ENCODE measurements around the gene NARS2.

NARS2 gene

DNA sequence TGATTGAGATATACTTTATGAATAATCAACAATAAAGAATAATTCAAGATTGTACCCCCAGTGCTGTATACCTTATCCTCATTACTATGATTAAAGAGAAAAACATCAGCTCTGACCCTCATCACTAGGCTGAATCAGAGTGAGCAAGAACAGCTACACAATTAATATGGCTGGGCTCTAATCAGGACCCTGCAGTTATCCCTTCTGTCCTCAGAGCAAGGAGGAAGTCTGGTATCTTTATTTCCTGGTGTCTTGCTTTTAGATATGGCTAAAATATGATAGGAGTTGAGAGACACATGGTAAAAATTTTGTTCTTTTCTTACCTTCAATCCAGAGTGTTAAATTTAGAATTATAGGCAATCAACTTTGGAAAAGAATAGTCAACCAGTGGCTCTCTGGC, 128.5 kb downstream of the NARS2 start:
- in situ Hi-C loops (cut with MboI; ENCODE audit: low sequenced_read_pairs): no loop called here

DNA sequence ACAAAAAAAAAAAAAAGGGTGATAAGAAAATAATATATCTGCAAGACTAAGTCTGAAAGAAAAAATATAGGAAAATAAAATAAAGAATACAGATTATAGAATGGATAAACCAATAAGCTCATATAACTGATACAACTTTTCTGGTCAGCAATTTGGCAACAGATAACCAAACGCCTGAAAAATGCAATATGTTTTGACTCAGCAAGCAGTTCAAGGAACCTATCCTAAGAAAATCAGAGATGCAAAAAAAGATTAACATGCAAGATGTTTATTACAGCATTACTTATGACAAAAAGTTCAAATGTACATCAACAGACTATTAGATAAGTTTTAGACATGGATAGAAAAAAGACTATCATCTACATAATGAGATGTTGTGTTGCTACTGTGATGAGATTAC, 129.9 kb downstream of the NARS2 start:
- in situ Hi-C loops (cut with MboI; ENCODE audit: low sequenced_read_pairs): no loop called here

DNA sequence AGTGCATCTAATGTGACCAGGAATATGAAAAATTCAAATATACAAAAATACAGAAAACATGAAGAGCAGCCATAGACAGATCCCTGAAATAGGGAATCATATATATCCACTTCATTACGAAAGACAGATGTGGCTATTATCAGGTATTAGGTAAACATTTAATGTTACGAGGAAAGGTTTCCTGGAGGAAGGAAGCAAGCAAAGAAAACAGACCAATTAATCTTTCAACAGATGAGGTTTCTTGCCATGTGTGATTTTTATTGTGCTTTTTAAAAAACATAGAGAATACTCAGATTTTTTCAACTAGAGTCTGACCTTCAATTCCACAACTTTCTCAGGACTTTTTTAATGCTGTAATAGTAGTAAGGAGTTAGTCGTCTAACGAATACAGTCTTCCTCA, 132.7 kb downstream of the NARS2 start:
- in situ Hi-C loops (cut with MboI; ENCODE audit: low sequenced_read_pairs): no loop called here

DNA sequence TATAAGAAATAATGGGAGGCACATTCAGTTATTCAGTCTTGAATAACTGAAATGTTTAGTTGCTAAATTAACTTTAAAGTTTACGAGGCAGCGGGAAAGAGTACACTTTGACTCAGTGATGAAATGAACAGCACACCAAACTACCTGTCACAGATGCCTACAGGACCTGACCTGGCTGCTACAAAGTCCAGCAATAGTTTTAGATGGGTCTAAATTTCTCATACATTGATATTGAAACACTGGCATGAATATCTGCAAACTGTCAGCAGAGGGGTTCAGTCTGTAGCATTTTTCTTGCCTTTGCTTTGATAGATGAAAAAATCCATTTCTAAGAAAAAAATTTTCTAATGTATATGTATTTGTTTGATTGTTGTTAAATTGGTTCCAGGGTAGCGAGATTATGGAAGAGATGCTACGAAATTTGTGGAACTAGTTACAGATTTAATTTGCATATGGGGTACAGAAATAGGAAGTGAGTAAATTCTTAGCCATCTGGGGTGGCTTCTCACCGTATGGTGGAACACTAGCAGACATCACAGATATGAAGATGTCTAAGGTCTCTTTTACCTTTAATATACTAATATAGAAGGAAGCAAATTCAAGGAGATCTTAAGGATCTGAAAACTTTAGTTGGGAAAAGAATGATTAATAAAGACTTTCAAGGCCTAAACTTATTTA, 136.2 kb downstream of the NARS2 start:
- in situ Hi-C loops (cut with MboI; ENCODE audit: low sequenced_read_pairs): no loop called here

DNA sequence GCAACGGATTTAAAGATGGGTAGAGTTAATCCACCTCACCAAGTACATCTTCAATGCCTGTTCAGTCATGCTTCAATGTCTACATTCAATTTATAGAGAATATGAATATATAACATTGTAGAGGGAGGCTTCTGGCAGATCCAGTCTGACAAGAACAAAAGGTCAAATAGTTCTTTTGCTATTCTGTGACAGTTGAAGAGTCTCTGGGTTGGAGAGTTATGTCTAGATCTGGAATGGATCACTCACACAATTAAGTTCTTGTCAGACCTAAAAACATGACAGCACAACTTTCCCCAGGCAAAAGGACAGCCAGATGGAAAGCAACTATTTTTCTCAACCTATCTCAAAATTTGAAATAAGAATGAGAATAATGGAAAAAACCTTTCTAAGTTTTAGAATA, 141.7 kb downstream of the NARS2 start:
- in situ Hi-C loops (cut with MboI; ENCODE audit: low sequenced_read_pairs): no loop called here

DNA sequence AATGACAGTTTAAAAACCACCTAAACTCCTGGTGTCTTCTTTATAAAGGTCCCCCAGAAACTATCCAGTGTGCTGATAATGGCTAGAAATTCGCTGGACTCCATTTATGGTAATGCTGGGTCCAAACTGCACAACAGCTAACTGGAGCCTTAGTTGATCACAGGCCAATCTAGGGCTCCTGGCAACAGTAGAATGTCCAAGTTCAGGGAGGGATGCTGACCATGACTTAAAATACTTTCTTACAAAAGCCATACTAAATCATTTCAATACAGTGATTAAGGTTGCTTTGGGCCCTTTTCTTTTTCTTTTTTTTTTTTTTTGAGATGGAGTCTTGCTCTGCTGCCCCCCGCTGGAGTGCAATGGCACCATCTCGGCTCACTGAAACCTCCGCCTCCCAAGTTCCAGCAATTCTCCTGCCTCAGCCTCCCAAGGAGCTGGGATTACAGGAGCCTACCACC, 142.6 kb downstream of the NARS2 start:
- in situ Hi-C loops (cut with MboI; ENCODE audit: low sequenced_read_pairs): no loop called here

DNA sequence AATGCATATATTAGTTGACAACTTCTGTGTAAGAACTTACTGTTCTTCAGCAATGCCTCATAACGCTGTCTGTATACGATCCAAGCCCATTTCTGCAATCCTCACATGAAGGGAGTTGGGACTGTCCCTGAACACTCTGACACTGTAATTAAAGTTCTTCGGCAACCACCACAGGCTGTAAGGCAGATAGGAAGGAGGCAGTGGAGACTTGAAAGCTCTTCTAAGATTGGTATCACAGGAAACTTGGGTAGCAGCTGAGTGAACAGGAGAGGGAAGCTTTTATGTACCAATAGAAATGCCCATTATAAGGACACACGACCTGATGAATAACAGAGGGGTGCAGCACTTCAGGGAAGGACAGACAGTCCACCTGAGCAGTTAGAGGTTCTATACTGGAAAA, 145.0 kb downstream of the NARS2 start:
- in situ Hi-C loops (cut with MboI; ENCODE audit: low sequenced_read_pairs): no loop called here

DNA sequence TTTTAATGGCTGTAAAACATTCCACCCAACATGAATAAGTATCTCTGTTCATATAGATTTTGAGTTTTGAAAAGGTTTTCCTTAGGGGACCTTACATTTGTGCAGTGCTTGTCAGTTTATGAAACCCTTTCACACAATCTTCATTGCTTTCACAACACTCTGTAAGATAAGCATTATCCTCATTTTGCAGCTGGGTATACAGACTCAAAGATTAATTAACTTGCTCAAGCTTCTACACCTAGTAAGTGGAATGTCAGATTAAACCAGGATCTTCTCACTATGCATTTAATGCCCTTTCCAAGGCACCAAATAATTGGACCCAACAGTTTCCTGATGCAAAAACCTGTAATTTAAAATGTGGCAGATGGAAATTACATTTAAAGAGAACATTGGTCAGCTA, 145.5 kb downstream of the NARS2 start:
- in situ Hi-C loops (cut with MboI; ENCODE audit: low sequenced_read_pairs): no loop called here

DNA sequence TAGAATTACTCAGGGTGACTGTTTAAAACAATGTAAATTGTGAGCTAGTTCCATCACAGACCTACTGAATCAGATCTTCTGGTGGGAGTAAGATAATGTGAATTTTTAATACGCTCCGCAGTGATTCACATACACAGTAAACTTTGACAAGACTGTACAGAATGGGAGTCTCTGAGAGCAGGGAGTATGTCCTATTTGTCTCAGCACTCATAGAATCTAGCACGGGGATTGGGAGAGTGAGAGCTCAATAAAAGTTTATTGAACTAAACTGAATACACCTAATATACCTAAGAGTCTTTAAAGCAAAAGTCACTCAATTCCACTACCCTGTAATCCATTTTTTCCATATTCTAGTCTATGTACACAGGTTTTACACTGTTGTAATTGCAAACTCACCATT, 145.9 kb downstream of the NARS2 start:
- in situ Hi-C loops (cut with MboI; ENCODE audit: low sequenced_read_pairs): no loop called here

DNA sequence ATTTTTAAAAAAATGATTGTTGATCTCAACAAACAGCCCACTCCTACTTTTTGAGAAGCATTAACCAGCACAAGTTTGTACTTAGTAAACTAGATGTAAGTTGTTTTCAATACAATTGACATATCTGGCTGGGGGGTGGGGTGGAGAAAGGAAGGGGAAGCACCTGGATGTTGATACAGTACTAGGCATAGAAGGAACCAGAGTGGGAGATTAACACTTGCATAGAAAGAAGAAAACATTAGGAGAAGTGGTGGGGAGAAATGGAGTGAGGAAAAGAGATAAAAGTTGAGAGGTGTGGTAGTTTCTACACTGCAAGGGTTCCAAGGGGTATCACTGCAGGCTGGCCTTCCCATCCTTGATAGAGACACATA, 146.4 kb downstream of the NARS2 start:
- in situ Hi-C loops (cut with MboI; ENCODE audit: low sequenced_read_pairs): no loop called here

DNA sequence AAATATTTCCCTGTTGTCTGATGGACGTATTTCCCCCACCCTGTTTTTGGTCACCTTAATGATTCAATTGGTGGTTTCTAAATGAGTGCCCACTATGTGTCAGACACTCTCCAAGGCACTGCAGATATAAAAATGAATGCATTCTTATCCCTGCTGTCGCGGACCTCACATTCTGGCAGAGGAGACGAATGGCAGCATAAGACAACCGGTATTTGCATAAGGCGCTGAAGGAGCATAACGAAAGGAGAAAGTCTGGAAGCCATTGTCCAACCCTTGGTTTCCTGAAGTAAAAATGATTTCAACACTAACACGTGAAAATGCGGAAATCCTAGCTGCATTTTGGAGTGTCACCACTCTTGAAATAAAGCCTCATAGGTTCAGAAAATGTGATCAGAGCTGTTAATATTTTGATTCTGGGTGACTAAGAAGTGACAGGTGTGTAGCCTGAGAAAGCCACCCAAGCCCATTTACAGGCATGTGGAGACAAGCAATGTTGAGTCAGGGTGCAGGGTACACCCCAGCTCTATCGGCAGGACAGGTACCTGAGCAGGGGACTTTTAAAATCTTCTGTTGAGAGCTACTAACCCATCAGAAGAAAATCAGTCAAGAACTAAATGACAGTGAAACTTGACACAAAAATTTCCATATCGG, 146.9 kb downstream of the NARS2 start:
- in situ Hi-C loops (cut with MboI; ENCODE audit: low sequenced_read_pairs): no loop called here

DNA sequence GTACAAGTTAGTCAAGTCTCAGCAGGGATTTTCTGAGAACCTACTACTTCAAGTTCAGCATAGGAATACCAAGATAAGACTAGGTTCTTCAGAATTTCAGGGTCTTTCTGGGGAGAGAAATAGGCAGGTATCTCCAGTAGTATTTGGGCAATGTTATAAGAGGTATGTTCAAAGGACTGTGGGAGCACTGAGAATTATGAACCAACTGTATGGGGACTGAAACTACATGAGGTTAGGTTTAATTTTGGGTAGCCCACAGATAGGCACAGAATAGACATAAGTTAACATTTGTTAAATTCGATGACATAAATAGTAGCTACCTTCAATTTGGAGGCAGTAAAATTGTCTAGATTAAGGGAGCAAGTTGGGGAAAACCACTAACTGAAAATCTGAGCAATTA, 147.8 kb downstream of the NARS2 start:
- in situ Hi-C loops (cut with MboI; ENCODE audit: low sequenced_read_pairs): no loop called here

DNA sequence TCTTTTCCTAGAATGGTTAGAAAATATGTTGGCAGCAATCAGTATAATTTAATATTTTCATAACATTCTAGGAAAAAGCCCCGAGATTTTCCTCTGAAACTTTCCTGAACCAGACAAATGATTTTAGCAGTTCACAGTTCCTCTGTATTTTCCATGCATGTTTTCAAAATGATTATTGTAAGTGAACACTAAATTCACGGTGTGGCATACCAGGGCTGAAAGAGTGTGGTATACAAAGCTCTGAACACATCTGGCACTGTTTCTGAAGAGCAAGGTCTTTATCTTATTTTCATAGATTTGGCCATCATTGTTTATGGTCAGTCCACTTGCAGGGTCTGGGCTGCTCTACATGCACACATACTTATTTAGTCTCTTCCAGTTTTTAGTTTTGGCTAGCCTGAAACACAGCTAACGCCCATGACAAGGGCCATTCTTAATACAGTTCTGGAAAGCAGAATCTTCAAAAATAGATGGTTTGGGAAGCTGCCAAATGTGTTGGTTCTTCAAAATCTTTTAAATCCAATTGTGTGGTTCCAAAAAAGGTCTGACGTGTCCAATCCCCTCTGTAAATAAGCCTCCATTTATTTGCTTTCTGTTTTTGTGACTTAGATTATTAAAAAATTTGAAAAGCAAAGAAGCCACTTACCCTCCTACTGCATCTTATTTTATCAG, 149.1 kb downstream of the NARS2 start:
- in situ Hi-C loops (cut with MboI; ENCODE audit: low sequenced_read_pairs): no loop called here

DNA sequence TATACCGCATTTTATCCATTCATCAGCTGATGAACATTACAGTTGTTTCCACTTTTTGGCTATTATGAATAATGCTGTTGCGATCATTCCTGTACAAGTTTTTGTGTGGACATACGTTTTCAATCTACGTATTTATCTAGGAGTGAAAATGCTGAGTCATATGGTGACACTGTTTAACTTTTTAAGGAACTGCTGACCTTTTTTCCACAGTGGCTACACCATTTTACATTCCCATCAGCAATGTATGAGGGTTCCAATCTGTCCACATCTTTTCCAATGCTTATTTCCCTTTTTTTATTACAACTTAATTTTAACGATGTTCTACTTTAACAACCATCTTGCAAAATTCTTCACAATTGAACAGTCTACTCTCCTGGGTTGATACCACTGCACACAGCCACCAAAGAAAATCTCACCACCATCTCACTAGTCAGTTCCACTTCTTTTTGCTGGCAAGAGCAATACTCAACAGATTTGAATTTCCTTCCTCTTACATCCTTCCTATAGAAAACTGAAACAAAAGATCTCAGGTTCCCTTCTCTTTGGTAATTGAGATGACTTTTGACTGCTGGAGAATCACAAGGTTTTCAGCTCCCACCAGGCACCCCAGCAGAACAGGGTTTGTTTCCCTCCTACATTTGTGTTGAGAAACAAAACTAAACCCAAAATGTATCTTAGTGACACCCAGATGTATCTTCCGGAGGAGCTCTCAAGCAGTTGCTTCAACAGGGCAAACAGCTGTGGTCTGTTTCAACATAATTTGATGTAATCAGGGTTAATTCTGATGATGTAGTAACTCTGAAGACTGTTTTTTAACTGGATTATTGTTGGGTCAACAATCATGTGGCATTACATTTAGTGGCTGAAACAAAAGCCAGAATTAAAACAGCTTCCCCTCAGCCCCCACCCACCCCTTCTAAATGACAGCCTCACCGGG, 150.1 kb downstream of the NARS2 start:
- in situ Hi-C loops (cut with MboI; ENCODE audit: low sequenced_read_pairs): no loop called here

DNA sequence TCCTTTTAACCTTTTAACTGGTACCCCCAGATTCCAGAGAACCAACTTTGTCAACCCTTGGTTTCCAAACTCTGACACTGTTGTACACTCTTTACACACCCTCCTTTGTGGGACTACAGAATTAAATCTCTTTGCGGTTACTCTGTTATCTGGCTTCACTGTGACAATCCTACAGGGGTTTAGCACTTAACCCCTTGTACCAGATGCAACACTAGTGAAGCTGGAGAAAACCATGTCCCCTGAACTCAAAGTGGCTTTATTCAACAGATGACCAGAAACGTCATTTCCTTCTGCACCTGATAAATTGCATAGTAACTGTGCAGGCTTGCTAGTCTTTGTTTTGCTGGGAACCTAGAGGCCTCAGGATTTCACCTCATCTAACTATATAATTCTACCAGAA, 151.4 kb downstream of the NARS2 start:
- in situ Hi-C loops (cut with MboI; ENCODE audit: low sequenced_read_pairs): no loop called here

DNA sequence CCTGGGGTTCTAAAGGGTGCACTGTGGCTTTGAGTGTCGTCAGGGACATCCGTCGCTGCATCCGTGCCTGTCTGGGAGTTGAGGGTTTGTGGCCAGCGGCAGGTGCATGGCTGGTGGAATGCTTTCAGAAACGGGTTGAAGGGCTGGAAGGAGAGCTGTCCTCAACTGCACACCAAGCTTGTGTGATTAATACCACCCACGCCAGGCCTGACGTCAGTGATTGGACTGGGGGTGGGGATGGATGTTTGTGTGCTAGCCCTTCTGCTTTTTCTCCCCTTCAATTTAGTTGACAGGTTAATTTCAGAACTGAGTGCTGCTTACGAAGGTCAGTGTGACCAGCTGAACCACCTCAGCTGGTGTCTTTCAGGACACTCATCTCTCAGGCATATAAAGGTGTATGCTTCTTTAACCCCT, 153.9 kb downstream of the NARS2 start:
- in situ Hi-C loops (cut with MboI; ENCODE audit: low sequenced_read_pairs): no loop called here

DNA sequence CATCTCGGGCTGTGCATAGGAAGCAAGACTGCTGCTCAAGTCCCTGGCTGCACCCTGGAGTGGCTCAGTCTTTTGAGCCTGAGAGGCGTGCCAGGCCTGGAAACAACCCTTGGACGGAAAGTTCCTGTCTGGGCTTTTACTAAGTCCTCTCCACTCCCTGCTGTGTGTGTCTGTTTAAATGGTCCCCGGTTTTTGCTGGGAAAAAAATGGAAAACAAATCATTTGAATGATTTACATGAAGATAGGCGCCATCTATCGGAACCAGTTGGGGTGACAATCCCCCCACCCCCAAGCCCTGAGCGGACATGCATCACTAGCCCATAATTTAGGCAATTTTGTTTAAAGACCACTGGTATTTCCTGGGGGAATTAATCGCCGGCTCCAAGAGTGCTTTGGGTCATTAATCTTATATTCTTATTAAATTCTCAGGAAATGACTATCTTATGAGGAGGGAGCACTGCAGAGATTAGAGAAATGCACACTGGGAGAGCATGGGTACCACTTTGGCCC, 154.4 kb downstream of the NARS2 start:
- in situ Hi-C loops (cut with MboI; ENCODE audit: low sequenced_read_pairs): no loop called here

DNA sequence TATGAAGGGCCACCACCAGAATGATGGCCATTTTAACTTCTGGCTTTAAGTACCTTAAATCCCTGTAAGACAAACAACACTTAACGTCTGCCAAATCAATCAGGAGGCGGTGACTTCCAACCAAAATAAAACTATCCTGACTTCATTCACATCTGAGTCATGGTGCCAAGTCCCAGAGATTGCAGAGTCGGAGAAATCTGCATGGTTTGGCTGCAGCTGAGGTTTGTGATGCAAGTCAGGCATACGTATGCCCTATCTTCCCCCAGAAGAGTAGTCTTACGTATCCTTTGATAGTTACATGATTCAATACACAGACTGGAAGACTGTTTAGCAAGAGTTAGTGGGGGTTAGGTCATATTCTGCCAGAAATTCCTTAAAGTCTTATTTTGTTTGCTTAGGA, 155.3 kb downstream of the NARS2 start:
- in situ Hi-C loops (cut with MboI; ENCODE audit: low sequenced_read_pairs): no loop called here

DNA sequence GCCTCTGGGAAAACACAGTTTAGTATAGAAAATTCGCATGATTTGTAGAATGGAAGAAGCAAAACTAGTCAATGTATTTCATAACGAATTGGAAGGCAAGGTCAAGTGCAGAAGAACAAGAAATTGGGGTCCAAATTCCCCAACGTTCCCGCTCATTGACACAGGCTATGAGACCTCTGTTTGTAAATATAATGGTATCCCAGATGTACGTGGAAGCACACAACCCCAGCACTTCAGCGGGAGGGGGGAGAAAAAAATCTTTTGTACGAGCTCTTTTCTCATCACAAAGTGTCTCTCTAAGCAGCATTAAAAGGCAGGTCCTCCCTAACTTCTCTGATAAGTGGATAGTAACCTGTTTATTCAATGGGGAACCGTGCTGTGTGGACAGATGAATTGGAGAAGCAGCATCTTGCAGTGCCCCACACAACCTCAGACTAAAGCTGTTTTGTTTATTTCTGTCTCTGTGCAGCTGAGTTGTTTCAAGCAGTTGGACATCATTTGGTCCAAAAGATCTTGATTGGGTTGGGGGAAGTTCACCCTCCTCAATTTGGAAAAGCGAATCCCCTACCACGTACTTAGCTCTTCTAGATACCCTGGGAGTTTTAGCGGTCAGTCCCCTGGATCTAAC, 156.0 kb downstream of the NARS2 start:
- in situ Hi-C loops (cut with MboI; ENCODE audit: low sequenced_read_pairs): no loop called here

DNA sequence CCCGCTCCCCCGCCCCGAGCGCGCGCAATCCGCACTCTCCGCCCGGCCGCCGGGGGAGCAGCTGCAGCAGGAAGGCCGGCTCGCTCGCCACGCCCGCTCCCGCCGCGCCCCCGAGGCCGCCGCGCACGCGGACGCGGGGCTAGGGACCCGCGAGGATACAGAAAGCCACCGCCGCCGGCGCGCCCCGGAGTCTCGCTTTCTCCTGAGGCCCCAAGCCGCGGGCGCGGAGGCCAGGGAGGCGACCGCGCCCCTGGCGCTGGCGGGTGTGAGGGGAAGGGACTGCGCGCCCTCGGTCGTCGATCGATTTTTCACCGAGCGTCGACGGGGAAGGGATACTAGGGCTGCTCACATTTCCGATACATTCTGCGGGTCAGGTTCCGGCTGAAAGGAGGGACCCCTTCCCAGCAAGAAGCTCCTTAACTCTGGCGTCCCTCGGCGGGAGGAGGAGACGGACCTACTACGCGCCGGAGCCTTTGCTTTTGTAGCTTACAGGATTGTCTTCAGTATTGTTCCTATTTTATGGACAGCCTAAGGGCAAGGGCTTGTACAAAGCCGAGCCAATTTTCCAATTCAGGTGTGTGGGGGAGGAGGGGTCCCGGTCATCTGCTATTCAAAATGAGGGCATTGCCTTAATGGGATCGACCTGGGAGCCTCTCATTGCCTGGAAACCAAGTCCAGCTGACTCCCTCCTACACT, 156.6 kb downstream of the NARS2 start:
- in situ Hi-C loops (cut with MboI; ENCODE audit: low sequenced_read_pairs): no loop called here

Data from hTERT RPE-1 (cell line).